Measurements from ENCODE around the gene ZNF385B. TPM values are rescaled to one million over a fixed set of nuclear protein-coding genes. Genes with fewer than 3 reads are reported as not detected.

The ZNF385B gene
- total and polyA plus RNA-seq, 7 donors = 0.35 to 5.6 (median 3.0) TPM; not detected in 1

DNA sequence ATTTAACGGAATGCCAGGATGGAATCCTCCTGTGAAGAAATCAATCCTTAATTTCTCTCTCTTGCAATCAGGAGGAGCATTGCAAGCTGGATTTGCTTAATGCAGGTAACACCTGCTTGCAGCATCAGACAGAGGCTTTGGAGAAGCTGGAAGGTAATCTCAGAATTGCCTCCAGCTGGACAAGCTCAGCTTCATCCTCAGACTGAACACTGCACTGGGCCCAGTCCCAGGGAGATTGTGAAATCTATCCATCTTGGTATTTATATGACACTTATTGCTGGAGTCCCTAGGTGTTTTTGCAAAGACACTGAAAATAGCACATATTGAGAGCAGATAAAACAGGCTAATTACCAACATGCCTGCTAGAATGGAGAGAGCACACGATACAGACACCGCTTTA is 417.4 kb downstream of the ZNF385B start:
- no peak overlapping the region for H3K4me3 ChIP-seq
- H3K27ac ChIP-seq = no peak overlapping the region
- H3K4me1 ChIP-seq = peaks cover 0 to 18% (median 4%) of the 10 kb centered on the region in 4 donors
- TF ChIP-seq POLR2AphosphoS5 (IDR thresholded peaks at IDR 0.05) (peak in 1 of 4 donors; percentile 23), POLR2A (IDR thresholded peaks at IDR 0.05) (no peak), EP300 (IDR thresholded peaks at IDR 0.05) (no peak)
- TF ChIP-seq, protein P1, sequence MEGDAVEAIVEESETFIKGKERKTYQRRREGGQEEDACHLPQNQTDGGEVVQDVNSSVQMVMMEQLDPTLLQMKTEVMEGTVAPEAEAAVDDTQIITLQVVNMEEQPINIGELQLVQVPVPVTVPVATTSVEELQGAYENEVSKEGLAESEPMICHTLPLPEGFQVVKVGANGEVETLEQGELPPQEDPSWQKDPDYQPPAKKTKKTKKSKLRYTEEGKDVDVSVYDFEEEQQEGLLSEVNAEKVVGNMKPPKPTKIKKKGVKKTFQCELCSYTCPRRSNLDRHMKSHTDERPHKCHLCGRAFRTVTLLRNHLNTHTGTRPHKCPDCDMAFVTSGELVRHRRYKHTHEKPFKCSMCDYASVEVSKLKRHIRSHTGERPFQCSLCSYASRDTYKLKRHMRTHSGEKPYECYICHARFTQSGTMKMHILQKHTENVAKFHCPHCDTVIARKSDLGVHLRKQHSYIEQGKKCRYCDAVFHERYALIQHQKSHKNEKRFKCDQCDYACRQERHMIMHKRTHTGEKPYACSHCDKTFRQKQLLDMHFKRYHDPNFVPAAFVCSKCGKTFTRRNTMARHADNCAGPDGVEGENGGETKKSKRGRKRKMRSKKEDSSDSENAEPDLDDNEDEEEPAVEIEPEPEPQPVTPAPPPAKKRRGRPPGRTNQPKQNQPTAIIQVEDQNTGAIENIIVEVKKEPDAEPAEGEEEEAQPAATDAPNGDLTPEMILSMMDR (IDR thresholded peaks at IDR 0.05) = no peak
- WGBS, 2 donors = 88 to 93% methylated on average over 3 of the region's 3 CpGs
- H3K36me3 ChIP-seq = no peaks in the 10 kb centered on the region
- DNase-seq = peak; percentile 69
- no peaks in the 10 kb centered on the region for H3K9me3 ChIP-seq
- no peaks in the 10 kb centered on the region for H3K27me3 ChIP-seq
- intact Hi-C loops (cut with DNase I) = no loop called here

DNA sequence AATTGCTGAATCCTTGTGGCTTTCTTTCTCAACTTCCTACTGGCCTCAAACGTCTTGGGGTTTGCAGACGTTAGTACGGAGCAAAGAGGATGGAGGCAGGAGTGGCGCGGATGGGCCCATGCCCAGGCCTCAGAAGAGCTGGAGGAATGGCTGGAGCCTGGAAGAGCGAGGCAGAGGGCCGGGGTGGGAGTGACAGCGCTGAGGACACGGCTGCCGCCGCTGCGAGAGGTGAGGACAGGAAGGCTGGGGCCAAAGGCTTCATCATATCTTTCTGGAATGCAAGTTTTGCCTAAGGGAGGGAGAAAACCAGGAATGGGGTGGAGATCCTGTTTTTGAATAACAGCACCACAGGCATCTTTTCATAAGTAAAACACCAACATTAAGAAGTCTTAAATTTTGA is 418.2 kb downstream of the ZNF385B start:
- intact Hi-C loops (cut with DNase I) = no loop called here
- H3K36me3 ChIP-seq = no peaks in the 10 kb centered on the region
- TF ChIP-seq POLR2AphosphoS5 (IDR thresholded peaks at IDR 0.05) = no peak
- TF ChIP-seq EP300 (IDR thresholded peaks at IDR 0.05) = no peak
- no peak overlapping the region for H3K4me3 ChIP-seq
- no peaks in the 10 kb centered on the region for H3K27me3 ChIP-seq
- H3K27ac ChIP-seq = no peak overlapping the region
- DNase-seq = no peak
- WGBS, 2 donors = 75 to 92% methylated on average over 12 of the region's 12 CpGs
- H3K4me1 ChIP-seq = peaks cover 0 to 18% (median 4%) of the 10 kb centered on the region in 4 donors
- no peaks in the 10 kb centered on the region for H3K9me3 ChIP-seq

DNA sequence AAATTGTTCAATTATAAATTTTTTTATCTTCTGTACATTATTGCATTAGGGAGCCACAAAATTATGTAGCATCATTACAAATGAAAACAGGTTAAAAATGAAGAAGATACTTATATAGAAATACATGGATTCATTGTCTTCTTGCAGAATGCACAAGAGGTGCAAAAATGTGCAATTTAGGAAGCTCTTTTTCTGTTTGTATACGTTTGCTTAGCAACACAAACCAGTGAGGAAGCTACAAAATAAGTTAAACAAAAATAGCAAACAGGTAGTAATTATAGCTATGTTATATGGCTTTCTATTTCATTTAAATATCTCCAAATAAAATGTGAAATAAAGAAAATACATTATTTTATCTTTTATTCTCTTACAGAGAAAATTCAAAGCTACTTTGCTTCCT is 419.2 kb downstream of the ZNF385B start:
- Histone ChIP-seq H3K4me3 (no peak overlapping the region), H3K27ac (no peak overlapping the region), H3K27me3 (no peaks in the 10 kb centered on the region), H3K4me1 (peaks cover 0 to 14% (median 4%) of the 10 kb centered on the region in 4 donors), H3K9me3 (no peaks in the 10 kb centered on the region), H3K36me3 (no peaks in the 10 kb centered on the region)
- intact Hi-C loops (cut with DNase I) = no loop called here
- 67 to 75% methylated on average over 1 of the region's 1 CpG for WGBS, 2 donors
- DNase-seq = no peak
- no peak for TF ChIP-seq POLR2A (IDR thresholded peaks at IDR 0.05)
- TF ChIP-seq, protein P1 (IDR thresholded peaks at IDR 0.05) = no peak
- no peak for TF ChIP-seq EP300 (IDR thresholded peaks at IDR 0.05)
- no peak for TF ChIP-seq POLR2AphosphoS5 (IDR thresholded peaks at IDR 0.05)

DNA sequence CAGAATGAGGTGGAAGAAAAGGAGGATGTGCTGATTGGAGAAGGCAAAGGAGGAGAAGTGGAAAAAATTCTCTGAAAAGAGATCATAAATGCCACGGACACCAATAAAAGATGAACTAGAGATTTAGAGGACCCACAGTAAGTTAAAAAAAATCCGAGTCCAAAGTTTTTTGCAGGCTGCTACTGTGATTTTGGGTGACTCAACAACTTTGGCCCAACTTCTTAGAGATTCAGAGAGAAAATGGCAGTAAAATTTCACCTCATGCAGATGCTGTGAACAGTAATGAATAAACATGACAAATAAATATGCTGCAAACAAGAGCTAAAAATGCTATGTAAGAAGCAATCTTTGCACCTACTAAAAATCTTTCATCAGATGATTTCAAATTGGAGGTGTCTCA is 419.9 kb downstream of the ZNF385B start:
- intact Hi-C loops (cut with DNase I) = no loop called here
- no peaks in the 10 kb centered on the region for H3K9me3 ChIP-seq
- no peak overlapping the region for H3K27ac ChIP-seq
- TF ChIP-seq EP300 (IDR thresholded peaks at IDR 0.05) = no peak
- TF ChIP-seq POLR2AphosphoS5 (IDR thresholded peaks at IDR 0.05) = no peak
- TF ChIP-seq, protein P1 (IDR thresholded peaks at IDR 0.05) = no peak
- no peak for TF ChIP-seq POLR2A (IDR thresholded peaks at IDR 0.05)
- H3K36me3 ChIP-seq = no peaks in the 10 kb centered on the region
- H3K4me3 ChIP-seq = no peak overlapping the region
- peaks cover 0 to 7% (median 2%) of the 10 kb centered on the region in 4 donors for H3K4me1 ChIP-seq
- H3K27me3 ChIP-seq = no peaks in the 10 kb centered on the region
- 53 to 81% methylated on average over 2 of the region's 2 CpGs for WGBS, 2 donors
- no peak for DNase-seq

DNA sequence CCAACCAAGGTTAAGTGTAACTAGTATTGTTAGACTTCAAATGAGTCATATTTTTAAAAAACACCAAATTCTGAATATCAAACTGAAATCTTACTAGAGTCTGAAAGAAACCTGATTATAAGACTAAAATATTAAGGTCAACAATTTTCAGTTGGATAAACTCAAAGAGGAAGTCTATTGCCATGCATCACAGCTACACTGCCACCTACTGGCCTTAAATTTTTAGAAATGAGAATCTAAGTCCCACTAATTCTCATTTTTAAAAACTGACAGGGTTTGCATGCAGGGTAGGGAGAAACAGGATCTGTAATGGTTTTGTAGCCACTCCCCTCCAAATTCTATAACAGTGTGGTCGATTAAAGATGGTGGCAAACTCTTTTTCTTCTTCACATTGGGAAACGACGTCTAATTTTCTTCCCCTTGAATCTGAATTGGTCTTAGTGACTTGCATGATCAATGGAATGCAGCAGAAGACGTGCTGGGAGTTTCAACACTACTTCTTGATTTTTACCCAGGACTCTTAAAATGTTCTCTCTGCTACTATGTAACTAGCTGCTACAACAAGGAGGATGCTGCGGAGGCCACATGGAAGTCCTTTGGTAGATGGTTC is 420.7 kb downstream of the ZNF385B start:
- no peak for TF ChIP-seq EP300 (IDR thresholded peaks at IDR 0.05)
- TF ChIP-seq, protein P1 (IDR thresholded peaks at IDR 0.05) = peak in 3 of 4 experiments; percentile 16 to 56 (median 32)
- Histone ChIP-seq H3K36me3 (no peaks in the 10 kb centered on the region), H3K4me1 (peaks cover 0 to 5% (median 0%) of the 10 kb centered on the region in 4 donors), H3K27ac (no peak overlapping the region), H3K27me3 (no peaks in the 10 kb centered on the region), H3K9me3 (no peaks in the 10 kb centered on the region), H3K4me3 (no peak overlapping the region)
- intact Hi-C loops (cut with DNase I) = no loop called here
- DNase-seq = no peak
- 74 to 81% methylated on average over 5 of the region's 5 CpGs for WGBS, 2 donors
